ENCODE results near the gene LHPP.
A peak's percentile ranks its signal among the peaks of the same experiment; 100 is the strongest.
"Not testable (repeated sequence)": the region's sequence is repeated elsewhere in the genome, so short reads cannot be mapped to it uniquely, and the experiment has no call there.

The LHPP gene

GRCh38 chr10:124576526-124577420 lies 115.2 kb downstream of the LHPP start:
- DNase-seq, result no peak

- DNase-seq, result no peak
Observed at GRCh38 chr10:124577651-124578050, 116.0 kb downstream of the LHPP start.

- no peak for DNase-seq
Observed at GRCh38 chr10:124578231-124579010, 116.8 kb downstream of the LHPP start.

GRCh38 chr10:124579011-124579399 lies 117.4 kb downstream of the LHPP start:
- no peak for DNase-seq

- DNase-seq, result no peak
Observed at GRCh38 chr10:124586142-124586541, 124.5 kb downstream of the LHPP start.

GRCh38 chr10:124587811-124588211 lies 126.2 kb downstream of the LHPP start:
- no peak for DNase-seq

- DNase-seq, result not testable (repeated sequence)
Observed at GRCh38 chr10:124588341-124588735, 126.7 kb downstream of the LHPP start.

- DNase-seq, result peak; percentile 64
Observed at GRCh38 chr10:124588736-124589490, 127.3 kb downstream of the LHPP start.

- no peak for DNase-seq
Observed at GRCh38 chr10:124589491-124590041, 127.9 kb downstream of the LHPP start.

- DNase-seq, result no peak
Observed at GRCh38 chr10:124590216-124591122, 128.8 kb downstream of the LHPP start.

- DNase-seq, result no peak
Observed at GRCh38 chr10:124591123-124591495, 129.5 kb downstream of the LHPP start.

GRCh38 chr10:124592101-124592500 lies 130.5 kb downstream of the LHPP start:
- DNase-seq, result no peak

- no peak for DNase-seq
Observed at GRCh38 chr10:124592736-124593430, 131.3 kb downstream of the LHPP start.

GRCh38 chr10:124593431-124593985 lies 131.9 kb downstream of the LHPP start:
- no peak for DNase-seq

GRCh38 chr10:124594240-124594639 lies 132.6 kb downstream of the LHPP start:
- DNase-seq, result no peak

GRCh38 chr10:124595143-124595883 lies 133.7 kb downstream of the LHPP start:
- no peak for DNase-seq

- DNase-seq, result no peak
Observed at GRCh38 chr10:124596116-124596785, 134.6 kb downstream of the LHPP start.

GRCh38 chr10:124596962-124597845 lies 135.6 kb downstream of the LHPP start:
- DNase-seq, result no peak

- no peak for DNase-seq
Observed at GRCh38 chr10:124597846-124598165, 136.2 kb downstream of the LHPP start.
